ENCODE data around the gene SCARF1.
A peak's percentile ranks its signal among the peaks of the same experiment; 100 is the strongest.
"Not testable (repeated sequence)": the region's sequence is repeated elsewhere in the genome, so short reads cannot be mapped to it uniquely, and the experiment has no call there.

The SCARF1 gene

DNA sequence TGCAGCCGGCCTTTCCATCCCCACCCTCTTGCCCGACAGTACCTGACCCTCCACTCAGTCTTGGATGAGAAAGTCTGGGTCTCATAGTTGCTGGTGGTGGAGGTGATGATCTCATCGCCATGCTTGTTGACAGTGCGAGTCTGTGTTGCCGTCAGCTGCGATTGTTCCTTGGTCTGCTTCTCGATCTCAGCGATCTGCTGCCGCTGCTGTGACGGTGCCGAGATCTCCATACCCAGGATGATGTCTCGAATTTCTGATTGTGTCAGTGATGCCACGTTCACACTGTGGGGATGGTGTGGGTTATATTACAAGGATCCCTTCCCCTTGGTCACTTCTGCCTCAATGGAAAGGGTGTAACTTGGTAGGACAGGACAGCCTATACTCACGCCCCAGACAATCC, 8.2 kb upstream of the SCARF1 start:
- Mint-ChIP-seq H3K36me3 (ENCODE audit: low read depth) (peaks cover 51% of the 10 kb centered on the region), H3K27me3 (ENCODE audit: low read depth) (no peaks in the 10 kb centered on the region), H3K4me1 (ENCODE audit: low read depth) (no peaks in the 10 kb centered on the region)

DNA sequence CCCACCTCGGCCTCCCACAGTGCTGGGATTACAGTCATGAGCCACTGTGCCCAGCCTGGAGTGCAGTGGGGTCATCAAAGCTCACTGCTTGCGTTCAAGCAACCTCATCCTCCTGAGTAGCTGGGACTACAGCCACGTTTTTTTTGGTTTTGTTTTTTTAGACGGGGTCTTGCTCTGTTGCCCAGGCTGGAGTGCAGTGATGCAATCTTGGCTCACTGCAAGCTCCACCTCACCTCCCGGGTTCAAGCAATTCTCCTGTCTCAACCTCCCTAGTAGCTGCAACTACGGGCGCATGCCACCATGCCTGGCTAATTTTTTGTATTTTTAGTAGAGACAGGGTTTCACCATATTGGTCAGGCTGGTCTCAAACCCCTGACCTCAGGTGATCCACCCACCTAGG, 7.3 kb upstream of the SCARF1 start:
- not testable (repeated sequence) for H3K27me3 Mint-ChIP-seq (ENCODE audit: low read depth); H3K4me1 Mint-ChIP-seq (ENCODE audit: low read depth); H3K9me3 Mint-ChIP-seq; H3K4me3 Mint-ChIP-seq; H3K27ac Mint-ChIP-seq
- peaks cover 41% of the 10 kb centered on the region for H3K36me3 Mint-ChIP-seq (ENCODE audit: low read depth)

More for the DNA sequence above, 8.2 kb upstream of the SCARF1 start:
- Mint-ChIP-seq H3K9me3 (no peaks in the 10 kb centered on the region), H3K27ac (no peak overlapping the region), H3K4me3 (no peak overlapping the region)

DNA sequence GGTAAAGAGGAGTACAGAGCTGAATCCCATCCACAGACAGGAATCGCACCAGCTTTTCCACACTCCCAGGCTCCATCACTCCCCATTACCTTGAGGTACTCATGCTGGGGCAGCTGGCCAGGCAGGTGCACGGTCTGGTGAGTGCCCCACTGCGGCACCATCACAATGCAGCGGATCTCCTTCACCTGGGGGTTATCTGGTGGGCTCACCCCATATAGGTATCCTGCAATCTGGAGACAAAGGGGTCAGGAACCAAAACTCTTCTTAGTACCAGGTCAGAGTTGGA, 6.0 kb upstream of the SCARF1 start:
- Mint-ChIP-seq H3K4me3 (no peak overlapping the region), H3K27ac (no peak overlapping the region), H3K27me3 (ENCODE audit: low read depth) (no peaks in the 10 kb centered on the region), H3K9me3 (no peaks in the 10 kb centered on the region), H3K36me3 (ENCODE audit: low read depth) (peaks cover 35% of the 10 kb centered on the region), H3K4me1 (ENCODE audit: low read depth) (peaks cover 4% of the 10 kb centered on the region)

DNA sequence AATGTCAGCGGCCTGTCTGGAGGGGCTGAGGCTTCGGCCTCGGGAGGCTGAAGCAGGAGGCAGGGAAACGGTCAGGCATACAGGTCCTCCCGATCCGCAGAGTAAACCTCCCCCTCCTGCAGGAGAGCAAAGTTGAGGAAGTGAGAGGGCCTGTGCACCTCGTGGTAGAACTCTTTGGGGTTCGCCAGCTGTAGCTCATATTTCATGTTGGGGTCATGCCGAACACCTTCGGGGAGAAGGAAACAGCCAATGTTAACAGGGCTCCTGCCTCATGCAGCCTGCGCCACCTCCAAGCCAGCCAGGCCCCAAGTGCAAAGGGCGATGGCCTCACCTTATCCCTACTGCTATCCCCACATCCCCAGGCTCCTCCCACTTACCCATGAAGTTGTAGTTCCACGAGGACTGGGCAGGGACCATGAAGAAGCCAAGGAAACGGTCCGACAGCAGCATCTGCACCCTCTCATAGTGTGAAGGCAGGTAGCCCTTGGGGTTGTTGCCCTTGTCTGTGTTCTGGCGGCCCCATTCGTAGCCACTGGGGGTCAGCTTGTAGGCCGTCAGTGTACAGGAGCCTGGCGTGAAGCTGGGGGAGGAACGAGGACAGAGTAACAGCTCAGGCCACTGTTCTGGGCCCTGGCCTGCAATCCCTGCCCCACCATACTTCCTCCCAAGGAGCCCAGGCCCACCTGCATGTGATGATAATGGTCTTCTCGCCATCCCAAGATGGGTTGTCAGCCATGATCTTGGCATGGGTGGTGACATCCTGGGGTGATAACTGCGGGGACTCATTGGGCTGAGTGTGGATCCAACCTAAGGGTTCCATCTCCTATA, 5.4 kb upstream of the SCARF1 start:
- H3K9me3 Mint-ChIP-seq = no peaks in the 10 kb centered on the region
- H3K4me1 Mint-ChIP-seq (ENCODE audit: low read depth) = peaks cover 7% of the 10 kb centered on the region
- H3K4me3 Mint-ChIP-seq = peak overlapping the region; percentile 17
- H3K36me3 Mint-ChIP-seq (ENCODE audit: low read depth) = peaks cover 31% of the 10 kb centered on the region
- H3K27ac Mint-ChIP-seq = no peak overlapping the region
- no peaks in the 10 kb centered on the region for H3K27me3 Mint-ChIP-seq (ENCODE audit: low read depth)

DNA sequence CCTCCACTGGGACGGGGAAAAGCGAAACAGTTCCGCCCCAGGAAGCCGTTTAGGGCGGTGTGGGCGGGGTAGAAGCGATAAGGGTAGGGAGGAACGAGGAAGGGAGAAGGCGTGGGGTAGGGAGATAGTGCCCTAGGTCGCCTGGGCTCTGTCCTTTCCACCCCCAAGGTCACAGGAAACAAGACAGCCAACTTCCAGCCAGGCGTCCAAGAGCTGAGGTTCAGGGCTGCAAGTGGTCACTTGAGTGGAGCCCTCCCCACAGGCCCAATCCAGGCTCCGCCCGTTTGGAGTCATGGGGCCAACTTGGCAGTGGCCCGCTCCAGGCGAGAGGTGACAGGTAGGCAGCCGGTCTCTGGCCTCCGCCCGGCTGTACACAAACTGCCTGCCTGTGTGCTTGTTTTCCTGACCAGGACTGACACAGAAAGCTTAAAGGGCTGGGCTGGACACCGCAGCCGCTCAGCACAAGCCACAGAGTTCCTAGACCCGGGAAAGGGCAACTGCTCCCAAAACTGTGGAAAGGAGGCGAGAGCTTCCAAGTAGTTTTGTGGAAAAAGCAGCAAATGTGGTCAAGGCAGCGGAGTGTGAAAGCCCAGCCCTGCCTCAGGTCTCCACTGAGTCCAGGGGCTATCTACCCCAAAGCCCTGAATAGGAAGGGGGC, 4.4 kb upstream of the SCARF1 start, which contains the start of gene RILP:
TSS of gene RILP (minus strand) at position 23 of the 658 bp plus-strand sequence. CDS start 62 bp downstream, outside the sequence.
- Mint-ChIP-seq H3K36me3 (ENCODE audit: low read depth) (peaks cover 27% of the 10 kb centered on the region), H3K4me1 (ENCODE audit: low read depth) (peaks cover 15% of the 10 kb centered on the region), H3K9me3 (no peaks in the 10 kb centered on the region)

DNA sequence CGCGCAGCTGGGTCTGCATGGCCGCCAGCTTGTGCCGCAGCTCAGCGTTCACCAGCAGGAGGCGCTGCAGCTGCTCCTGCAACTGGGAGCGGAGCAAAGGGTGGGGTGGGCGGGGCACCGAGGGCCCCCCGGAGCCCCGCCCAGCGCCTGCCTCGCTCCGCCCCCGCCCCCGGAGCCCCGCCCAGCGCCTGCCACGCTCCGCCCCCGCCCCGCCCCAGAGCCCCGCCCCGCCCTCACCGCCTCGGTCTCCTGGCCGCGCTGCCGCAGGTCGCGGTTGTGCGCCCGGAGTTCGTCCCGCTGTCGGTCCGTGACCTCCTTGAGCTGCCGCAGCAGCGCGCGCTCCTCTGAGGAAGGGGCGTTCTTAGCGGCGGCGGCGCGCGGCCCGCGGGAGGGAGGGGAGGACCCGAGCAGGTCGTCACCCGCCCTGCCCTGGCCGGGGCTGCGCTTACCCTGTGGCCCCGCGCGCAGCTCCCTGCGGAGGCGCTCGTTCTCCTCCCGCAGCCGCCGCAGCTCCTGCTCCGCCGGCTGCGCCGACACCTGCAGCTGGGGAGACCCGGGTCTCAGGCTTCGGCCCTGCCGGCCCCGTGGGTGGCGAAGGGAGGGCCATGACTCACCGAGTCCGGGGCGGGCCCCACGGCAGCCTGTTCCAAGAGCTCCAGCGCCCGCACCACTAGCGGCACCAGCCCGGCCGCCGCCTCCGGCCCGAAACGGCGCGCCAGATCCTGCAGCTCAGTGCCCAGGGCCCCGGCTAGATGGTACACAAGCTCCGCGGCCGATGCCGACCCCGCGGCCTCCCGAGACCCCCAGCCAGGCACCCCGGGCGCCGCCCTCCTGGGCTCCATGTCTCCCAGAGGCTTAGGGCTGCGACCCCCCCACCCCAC, 3.7 kb upstream of the SCARF1 start:
- Mint-ChIP-seq H3K27ac (no peak overlapping the region), H3K36me3 (ENCODE audit: low read depth) (peaks cover 25% of the 10 kb centered on the region), H3K27me3 (ENCODE audit: low read depth) (no peaks in the 10 kb centered on the region), H3K4me1 (ENCODE audit: low read depth) (peaks cover 21% of the 10 kb centered on the region), H3K4me3 (peak overlapping the region; percentile 61), H3K9me3 (no peaks in the 10 kb centered on the region)

More for the DNA sequence above, 4.4 kb upstream of the SCARF1 start, which contains the start of gene RILP:
- H3K4me3 Mint-ChIP-seq = peak within 1 kb of the TSS; percentile 64
- no peak within 1 kb of the TSS for H3K27ac Mint-ChIP-seq
- H3K27me3 Mint-ChIP-seq (ENCODE audit: low read depth) = no peaks in the 10 kb centered on the region

DNA sequence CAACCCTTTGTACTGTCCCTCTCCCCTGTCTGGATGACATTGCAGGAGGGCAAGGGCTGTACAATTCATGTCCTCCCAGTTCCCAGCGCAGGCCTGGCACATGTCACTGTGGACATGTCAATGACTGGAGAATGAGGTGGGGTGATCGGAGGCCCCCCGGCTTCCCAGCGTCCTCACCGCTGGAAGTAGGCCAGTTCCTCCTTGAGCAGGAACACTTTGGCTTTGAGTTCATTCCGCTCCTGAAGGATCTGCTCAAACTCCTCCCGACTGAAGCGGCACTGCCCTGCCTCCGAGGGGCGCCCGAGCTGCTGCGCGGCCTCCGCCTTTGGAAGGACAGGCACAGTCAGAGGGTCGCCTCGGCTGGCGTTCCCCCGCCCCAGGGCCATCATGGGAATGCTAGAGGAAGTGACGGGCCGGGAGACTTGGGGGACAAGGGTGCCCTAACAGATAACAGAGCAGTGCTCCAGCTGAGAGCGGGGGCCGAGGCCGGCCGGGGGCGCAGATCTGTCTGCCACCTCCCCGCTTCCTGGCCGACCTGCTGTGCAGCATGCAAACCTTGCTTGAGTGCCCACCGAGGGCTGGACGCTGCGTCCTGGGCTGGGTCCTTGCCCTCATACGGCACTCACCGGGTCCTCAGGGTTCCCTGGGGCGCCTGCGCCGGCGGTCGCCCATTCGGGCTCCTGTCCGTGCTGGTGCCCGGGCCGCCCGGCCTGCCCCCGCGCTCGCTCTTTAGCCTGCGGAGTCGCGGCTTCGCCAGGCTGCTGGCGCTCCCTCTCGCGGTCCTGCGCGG, 2.8 kb upstream of the SCARF1 start:
- peaks cover 16% of the 10 kb centered on the region for H3K36me3 Mint-ChIP-seq (ENCODE audit: low read depth)
- no peak overlapping the region for H3K27ac Mint-ChIP-seq
- H3K27me3 Mint-ChIP-seq (ENCODE audit: low read depth) = no peaks in the 10 kb centered on the region

DNA sequence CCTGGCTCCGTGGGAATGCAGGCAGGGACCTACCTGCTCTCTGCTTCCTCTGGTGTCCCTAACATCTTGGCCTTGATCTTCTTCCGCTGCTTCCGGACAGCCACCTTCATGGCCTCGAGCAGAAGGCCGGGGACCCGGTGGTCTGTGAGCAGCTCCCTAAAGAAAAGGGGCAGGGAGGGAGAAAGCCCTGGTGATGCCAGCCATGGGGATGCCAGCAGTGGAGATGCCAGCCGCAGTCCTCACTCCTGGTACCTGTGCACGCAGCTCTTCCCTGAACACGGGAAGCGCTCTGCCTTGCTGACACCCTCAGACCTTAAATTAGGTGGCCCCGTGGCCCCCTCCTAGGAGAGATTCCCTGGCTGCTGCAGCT, 2.3 kb upstream of the SCARF1 start:
- peak overlapping the region; percentile 63 for H3K4me3 Mint-ChIP-seq
- peaks cover 24% of the 10 kb centered on the region for H3K4me1 Mint-ChIP-seq (ENCODE audit: low read depth)
- H3K36me3 Mint-ChIP-seq (ENCODE audit: low read depth) = peaks cover 11% of the 10 kb centered on the region
- H3K27ac Mint-ChIP-seq = no peak overlapping the region
- H3K27me3 Mint-ChIP-seq (ENCODE audit: low read depth) = no peaks in the 10 kb centered on the region
- no peaks in the 10 kb centered on the region for H3K9me3 Mint-ChIP-seq

More for the DNA sequence above, 2.8 kb upstream of the SCARF1 start:
- Mint-ChIP-seq H3K4me3 (peak overlapping the region; percentile 63), H3K4me1 (ENCODE audit: low read depth) (peaks cover 24% of the 10 kb centered on the region), H3K9me3 (no peaks in the 10 kb centered on the region)

DNA sequence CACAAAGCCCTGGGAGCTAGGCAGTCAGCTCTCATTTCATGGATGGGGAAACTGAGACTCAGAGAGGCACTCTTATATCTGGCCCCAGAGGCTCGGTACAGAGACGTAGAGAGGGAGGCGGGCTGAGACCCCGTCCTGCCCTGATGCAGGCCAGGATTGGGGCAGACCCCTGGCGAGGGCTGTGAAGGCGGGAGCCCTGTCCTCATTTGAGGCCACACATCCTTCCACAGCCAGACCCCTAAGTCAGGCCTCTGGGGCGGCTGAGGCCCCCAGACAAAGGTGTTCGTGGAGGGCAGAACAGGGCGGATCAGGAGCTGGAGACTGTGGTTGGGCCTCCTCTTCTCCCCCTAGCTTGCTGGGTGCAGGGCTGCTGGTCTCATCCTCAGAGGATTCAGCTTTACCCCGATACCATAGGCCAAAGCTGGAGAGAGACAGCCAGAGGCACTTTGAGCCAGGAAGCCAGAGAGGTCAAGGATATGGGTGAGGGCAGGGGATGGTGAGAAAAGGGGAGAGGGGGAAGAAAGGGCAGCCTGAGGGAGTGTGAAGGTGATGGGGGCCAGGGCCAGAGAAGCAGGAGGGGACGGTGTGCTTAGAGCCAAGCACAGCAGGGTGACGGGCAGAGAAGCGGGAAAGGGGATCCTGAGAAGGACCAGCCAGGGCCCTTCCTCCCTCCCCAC, 805 bp upstream of the SCARF1 start:
- peaks cover 3% of the 10 kb centered on the region for H3K36me3 Mint-ChIP-seq (ENCODE audit: low read depth)
- H3K4me1 Mint-ChIP-seq (ENCODE audit: low read depth) = peaks cover 24% of the 10 kb centered on the region
- H3K27ac Mint-ChIP-seq = peak overlapping the region; percentile 77
- no peaks in the 10 kb centered on the region for H3K9me3 Mint-ChIP-seq
- H3K4me3 Mint-ChIP-seq = peak overlapping the region; percentile 54
- H3K27me3 Mint-ChIP-seq (ENCODE audit: low read depth) = no peaks in the 10 kb centered on the region

DNA sequence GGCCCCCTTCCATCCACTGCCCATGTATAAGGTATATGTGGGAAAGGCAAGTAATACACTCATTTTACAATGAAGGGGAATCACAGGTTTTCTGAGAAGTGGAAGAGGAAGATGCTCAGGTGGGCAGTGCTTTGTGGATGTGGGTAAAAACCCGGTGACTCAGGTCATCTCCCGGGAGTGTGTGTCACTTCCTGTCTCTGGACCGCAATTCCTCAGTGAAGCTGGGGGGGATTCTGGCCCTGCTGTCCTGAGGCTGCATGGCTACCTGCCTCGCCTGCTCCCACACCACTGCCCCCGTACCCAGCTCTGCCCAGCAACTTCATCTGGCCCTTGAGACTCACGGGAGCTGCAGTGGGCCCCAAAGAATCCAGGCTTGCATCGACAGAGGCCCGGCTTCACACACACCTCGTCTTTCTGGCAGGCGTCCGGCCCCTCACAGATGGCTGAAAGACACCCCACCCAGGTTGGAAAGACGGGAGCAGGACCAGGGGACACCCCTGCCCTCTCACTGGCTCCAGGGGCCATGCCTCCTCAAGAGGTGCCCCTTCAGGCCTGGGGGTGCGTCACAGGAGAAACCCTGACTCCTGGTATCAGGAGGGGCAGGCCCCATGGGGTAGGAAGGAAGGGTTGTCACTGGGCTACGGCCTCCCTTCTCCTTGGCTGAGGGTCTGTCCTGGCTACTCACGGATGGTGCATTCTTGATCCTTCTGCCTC, 882 bp downstream of the SCARF1 start:
- peak overlapping the region; percentile 86 for H3K4me3 Mint-ChIP-seq
- no peaks in the 10 kb centered on the region for H3K27me3 Mint-ChIP-seq (ENCODE audit: low read depth)
- H3K36me3 Mint-ChIP-seq (ENCODE audit: low read depth) = peaks cover 2% of the 10 kb centered on the region
- peaks cover 24% of the 10 kb centered on the region for H3K4me1 Mint-ChIP-seq (ENCODE audit: low read depth)
- H3K9me3 Mint-ChIP-seq = no peaks in the 10 kb centered on the region
- peak overlapping the region; percentile 91 for H3K27ac Mint-ChIP-seq

DNA sequence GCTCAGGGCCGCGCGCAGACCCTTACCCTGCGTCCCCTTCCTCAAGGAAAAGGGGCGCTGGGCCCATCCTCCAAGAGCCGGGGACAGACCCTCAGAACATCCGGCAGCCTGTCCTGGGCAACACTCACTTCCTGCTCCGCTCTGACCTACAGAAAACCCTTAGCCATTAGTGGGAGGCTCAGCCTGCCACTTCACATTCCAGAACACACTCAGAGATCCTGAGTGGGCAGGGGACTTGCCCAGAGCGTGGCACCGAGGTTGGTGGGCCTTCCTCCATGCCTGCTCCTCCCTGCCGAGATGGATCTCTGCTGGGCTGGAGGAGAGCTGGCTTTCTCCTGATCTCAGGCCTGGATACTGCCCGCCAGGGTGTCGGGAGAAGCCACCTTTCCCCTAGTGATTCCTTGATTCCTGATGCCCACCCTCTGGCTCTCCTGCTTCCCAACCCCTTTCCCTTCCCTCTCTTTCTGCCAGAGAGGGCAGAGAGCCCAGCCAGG, 1.5 kb downstream of the SCARF1 start:
- Mint-ChIP-seq H3K36me3 (ENCODE audit: low read depth) (peaks cover 2% of the 10 kb centered on the region), H3K27ac (peak overlapping the region; percentile 91), H3K4me1 (ENCODE audit: low read depth) (peaks cover 24% of the 10 kb centered on the region), H3K27me3 (ENCODE audit: low read depth) (no peaks in the 10 kb centered on the region), H3K9me3 (no peaks in the 10 kb centered on the region), H3K4me3 (peak overlapping the region; percentile 86)

DNA sequence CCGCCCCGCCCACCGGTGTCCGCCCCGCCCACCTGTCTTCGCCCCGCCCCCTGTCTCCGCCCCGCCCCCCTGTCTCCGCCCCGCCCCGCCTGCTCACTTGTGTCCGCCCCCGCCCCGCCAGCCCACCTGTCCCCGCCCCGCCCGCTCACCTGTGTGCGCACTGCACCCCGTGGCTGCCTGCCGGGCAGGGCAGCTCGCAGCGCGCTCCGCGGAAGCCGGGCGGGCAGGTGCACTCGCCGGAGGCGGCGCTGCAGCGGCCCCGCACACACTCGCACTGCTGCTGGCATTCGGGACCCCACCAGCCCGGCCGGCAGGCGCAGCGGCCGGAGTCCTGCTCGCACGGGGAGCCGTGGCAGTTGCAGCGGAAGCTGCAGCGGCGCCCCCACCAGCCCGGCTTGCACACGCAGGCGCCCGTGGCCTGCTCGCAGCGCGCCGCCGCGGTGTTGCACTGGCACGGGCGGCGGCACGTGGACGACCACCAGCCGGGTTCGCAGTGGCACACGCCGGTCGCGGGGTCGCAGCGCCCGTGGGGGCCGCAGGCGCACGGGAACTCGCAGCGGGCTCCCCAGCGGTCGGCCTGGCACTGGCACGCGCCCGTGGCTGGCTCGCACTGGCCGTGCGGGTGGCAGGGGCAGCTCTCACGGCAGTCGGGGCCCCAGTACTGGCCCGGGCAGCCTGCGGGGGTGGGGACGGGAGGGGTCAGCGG, 2.1 kb downstream of the SCARF1 start:
- no peak overlapping the region for H3K27ac Mint-ChIP-seq
- no peaks in the 10 kb centered on the region for H3K9me3 Mint-ChIP-seq
- peaks cover 24% of the 10 kb centered on the region for H3K4me1 Mint-ChIP-seq (ENCODE audit: low read depth)
- H3K36me3 Mint-ChIP-seq (ENCODE audit: low read depth) = peaks cover 2% of the 10 kb centered on the region
- H3K27me3 Mint-ChIP-seq (ENCODE audit: low read depth) = no peaks in the 10 kb centered on the region
- no peak overlapping the region for H3K4me3 Mint-ChIP-seq

All from T-helper 1 cell treated with Interleukin-12 subunit alpha and Interleukin-12 subunit beta and Interleukin-4 antibody, amounts not matched to agents 30 μg/mL and 1 μg/mL, for 36 hours (primary cell).